SHP77 treated with DMSO at 0.1 percent for 48 hours (cell line): ENCODE data around the gene CCDC88C.
"Not testable (repeated sequence)": the region's sequence is repeated elsewhere in the genome, so short reads cannot be mapped to it uniquely, and the experiment has no call there.

ENCODE experiments used
- DNase-seq: peaks from one replicate; lab custom pipeline; 2025; lab: John Stamatoyannopoulos, UW

Gene CCDC88C, protein sequence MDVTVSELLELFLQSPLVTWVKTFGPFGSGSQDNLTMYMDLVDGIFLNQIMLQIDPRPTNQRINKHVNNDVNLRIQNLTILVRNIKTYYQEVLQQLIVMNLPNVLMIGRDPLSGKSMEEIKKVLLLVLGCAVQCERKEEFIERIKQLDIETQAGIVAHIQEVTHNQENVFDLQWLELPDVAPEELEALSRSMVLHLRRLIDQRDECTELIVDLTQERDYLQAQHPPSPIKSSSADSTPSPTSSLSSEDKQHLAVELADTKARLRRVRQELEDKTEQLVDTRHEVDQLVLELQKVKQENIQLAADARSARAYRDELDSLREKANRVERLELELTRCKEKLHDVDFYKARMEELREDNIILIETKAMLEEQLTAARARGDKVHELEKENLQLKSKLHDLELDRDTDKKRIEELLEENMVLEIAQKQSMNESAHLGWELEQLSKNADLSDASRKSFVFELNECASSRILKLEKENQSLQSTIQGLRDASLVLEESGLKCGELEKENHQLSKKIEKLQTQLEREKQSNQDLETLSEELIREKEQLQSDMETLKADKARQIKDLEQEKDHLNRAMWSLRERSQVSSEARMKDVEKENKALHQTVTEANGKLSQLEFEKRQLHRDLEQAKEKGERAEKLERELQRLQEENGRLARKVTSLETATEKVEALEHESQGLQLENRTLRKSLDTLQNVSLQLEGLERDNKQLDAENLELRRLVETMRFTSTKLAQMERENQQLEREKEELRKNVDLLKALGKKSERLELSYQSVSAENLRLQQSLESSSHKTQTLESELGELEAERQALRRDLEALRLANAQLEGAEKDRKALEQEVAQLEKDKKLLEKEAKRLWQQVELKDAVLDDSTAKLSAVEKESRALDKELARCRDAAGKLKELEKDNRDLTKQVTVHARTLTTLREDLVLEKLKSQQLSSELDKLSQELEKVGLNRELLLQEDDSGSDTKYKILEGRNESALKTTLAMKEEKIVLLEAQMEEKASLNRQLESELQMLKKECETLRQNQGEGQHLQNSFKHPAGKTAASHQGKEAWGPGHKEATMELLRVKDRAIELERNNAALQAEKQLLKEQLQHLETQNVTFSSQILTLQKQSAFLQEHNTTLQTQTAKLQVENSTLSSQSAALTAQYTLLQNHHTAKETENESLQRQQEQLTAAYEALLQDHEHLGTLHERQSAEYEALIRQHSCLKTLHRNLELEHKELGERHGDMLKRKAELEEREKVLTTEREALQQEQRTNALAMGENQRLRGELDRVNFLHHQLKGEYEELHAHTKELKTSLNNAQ (N-terminal part only)

DNA sequence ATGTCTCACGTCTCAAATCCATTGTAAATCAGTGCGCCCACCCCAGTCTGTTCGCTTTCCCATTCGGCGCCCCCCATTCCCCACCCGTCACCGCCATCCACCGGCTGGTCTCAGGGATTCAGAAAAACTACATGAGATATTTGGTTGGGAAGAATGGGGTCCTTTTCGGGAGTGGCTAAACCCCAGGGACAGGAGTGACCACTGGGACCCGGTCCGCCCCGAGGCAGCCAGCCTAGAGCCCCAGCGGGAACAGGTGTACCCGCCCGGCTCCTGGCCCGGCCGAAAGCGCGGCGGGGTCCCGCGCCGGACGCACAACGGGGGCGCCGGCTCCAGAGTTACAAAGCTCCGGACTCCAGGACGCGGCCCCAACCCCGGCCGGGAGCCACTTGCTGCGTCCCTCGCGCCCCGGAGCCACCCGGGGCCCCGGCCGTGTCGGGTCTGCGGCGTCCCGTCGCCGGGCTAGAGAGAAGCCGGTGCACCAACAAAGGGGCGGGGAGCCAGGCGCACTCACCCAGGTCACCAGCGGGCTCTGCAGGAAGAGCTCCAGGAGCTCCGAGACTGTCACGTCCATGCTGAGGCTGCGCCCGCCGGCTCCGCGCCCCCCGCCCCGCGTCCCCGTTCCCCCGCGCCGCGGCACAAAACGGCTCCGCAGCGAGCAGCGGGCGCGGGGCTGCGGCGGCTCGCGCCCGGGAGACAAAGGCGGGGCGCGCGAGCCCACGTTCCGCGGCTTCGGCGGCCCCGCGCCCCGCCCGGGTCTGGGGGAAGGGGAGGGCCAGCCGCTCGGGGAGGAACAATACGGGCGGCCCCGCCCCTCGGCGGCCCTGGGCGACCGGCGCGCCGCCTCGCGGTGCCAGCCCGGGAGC, at the start of gene CCDC88C:
Gene CCDC88C (minus strand): TSS at position 701 of the 863 bp plus-strand sequence. CDS start 130 bp downstream, at position 571.
- DNase-seq: no peak

DNA sequence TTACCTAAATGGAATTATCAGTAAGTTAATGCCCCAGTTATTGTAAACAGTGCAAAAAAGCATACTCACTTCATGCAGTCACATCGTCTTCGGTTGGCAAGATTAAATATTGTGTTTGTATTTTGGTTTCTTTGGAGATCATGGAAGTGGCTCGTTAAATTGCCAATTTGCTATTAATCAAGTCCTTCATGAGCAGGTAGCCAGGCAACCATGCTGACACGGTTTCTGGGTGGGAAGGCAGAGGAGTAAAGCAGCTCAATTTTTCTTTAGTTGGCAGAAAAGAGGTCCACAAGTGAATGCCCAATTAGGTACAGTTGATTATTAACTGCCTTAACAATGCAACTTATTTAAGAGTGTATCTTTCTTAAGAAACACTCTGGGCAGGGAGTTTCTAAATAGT, 48.6 kb upstream of the CCDC88C start:
- no peak for DNase-seq

- no peak for DNase-seq
These were observed 47.1 kb upstream of the CCDC88C start for GRCh38 chr14:91464615-91465205.

GRCh38 chr14:91458612-91459011, 41.0 kb upstream of the CCDC88C start:
- no peak for DNase-seq

GRCh38 chr14:91456283-91456682, 38.7 kb upstream of the CCDC88C start:
- no peak for DNase-seq

GRCh38 chr14:91454580-91454979, 37.0 kb upstream of the CCDC88C start:
- DNase-seq: no peak

DNA sequence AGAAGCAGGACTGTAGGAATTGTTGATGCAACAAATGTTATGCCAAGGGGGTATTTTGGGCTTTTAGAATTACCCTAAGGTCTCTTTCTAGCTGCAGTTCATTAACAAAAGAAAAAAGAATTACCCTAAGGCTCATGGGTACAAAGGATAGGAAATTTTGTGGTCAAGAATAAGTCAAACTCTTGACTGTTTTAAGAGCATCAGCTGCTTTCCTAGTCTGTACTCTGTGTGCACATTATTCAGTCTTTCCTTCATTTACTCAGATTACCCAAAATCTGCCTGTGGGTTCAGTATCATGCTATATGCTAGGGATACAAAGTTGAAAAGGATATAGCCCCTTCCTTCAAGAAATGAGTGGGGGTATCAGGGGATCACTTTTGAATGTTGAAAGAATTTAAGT, 36.5 kb upstream of the CCDC88C start:
- no peak for DNase-seq

GRCh38 chr14:91453744-91454143, 36.1 kb upstream of the CCDC88C start:
- no peak for DNase-seq

GRCh38 chr14:91444335-91445020, 26.9 kb upstream of the CCDC88C start:
- no peak for DNase-seq

DNA sequence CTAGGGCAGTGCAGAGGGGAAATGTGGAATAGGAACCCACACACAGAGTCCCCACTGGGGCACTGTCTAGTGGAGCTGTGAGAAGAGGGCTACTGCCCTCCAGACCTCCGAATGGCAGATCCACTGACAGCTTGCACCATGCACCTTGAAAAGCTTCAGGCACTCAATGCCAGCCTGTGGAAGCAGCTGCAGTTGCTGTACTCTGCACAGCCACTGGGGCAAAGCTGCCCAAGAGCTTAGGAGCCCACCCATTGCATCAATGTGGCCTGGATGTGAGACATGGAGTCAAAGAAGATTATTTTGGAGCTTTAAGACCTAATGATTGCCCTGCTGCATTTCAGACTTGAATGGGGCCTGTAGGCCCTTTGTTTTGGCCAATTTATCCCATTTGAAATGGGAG, 21.7 kb upstream of the CCDC88C start:
- no peak for DNase-seq

DNA sequence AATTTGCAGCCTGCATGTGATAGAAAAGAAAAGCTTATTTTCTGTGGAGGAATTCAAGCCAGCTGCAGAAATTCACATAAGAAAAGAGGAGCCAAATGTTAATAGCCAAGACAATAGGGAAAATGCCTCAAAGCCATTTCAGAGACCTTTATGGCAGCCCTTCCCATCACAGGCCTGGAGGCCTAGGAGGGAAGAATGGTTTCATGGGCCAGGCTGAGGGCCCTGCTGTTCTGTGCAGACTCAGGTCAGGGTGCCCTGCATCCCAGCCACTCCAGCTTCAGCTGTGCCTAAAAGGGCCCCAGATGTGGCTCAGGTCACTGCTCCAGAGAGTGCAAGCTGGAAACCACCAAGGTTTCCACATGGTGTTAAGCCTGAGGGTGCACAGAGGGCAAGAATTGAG, 21.2 kb upstream of the CCDC88C start:
- no peak for DNase-seq

- DNase-seq: not testable (repeated sequence)
These were observed 18.6 kb upstream of the CCDC88C start for GRCh38 chr14:91436266-91436665.

DNA sequence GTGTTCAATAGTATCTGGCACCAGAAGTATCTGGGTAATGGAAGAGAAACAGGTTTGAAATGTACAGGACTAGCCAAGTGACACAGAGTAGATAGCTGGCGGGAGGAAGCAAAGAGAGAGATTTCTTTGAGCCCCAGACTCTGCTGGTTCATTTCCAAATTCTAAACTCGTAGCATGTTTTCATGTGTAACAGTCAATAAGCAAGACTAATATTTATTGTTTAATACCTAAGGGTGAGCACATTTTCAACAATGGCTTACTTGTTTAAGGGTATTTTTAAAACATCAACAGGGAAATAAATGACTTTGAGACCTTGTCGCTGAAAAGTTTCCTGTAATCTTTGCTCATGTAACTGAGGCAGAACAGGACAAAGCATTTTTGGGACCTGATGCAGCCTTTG, 11.8 kb upstream of the CCDC88C start:
- no peak for DNase-seq

GRCh38 chr14:91428931-91429330, 11.3 kb upstream of the CCDC88C start:
- DNase-seq: not testable (repeated sequence)

DNA sequence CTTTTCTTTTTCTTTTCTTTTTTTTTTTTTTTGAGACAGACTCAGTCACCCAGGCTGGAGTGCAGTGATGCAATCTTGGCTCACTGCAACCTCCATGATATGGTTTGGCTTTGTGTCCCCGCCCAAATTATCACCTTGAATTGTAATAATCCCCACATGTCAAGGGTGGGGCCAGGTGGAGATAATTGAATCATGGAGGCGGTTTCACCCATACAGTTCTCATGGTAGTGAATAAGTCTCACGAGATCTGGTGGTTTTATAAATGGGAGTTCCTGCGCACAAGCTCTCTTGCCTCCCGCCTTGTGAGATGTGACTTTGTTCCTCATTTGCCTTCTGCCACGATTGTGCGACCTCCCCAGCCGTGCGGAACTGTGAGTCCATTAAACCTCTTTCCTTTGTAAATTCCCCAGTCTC, 7.9 kb upstream of the CCDC88C start:
- DNase-seq: not testable (repeated sequence)

DNA sequence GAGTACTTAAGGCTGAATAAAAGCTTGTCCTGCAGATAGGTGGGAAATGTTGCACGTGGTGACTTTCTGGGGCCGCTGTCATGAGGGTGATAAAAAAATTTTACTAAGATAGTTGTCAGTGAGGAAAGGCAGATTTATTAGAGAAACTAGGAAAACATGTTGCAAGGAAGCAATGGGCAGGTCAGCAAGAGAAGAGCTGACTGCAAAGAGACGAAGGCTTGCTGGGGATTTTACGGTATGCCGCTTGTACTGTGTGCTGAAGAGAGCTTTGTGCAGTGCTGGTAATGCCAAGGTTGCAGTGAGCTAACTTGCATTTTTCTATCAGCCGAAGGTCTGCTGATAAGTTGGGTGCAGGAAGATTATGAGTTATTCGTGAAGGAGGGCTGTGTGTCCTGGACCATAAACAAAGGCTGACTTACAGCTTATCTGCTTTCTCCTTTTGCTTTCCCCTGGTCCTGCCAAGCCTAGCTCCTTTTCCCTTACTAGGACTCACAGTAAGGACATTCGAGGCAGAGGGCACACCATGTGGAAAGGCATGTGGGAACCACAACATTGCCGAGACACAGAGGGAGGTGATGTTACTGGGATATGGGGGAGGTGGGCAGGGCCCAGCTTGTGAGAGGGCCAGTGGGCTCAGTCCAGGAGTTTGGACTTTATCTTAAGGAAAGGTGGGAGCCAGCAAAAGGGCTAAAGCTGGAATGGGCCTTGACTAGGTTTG, 7.4 kb upstream of the CCDC88C start:
- DNase-seq: no peak

DNA sequence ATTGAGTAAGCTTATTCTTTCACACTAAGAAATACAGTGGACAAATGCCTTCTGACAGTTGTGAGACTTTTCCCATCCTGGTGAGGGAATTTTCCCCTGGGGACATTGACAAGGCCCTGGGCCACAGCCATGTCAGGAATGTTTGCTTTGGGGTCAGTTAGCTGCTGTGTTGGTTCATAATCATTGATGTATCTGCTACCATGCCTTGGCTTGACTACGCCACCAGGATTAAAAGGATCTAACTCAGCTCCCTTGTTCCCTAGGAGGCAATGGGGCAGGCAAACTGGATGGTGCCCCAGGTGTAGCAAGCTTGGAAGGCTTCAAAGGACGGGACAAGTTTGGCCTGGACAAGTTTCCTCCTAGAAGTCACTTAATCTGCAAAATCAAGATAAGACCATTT, 3.1 kb upstream of the CCDC88C start:
- no peak for DNase-seq

DNA sequence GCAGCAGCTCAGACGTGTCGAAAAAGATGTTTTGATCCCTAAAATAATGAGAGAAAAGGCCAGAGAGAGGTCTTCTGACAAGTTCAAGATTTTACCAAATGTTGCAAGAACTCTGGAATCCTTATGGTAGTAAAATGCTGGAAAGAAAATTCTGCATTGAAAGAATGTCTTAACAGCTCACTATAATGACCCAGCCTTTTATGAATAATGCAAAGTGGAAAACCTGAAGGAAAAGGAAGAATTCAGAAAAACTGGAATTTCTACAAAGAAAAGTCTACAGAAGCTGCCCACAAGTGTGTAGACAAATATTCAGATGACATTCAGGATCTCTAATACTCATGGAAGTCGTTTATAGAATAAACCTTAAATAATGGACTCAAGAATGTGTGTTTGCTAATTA, 1.8 kb upstream of the CCDC88C start:
- no peak for DNase-seq

DNA sequence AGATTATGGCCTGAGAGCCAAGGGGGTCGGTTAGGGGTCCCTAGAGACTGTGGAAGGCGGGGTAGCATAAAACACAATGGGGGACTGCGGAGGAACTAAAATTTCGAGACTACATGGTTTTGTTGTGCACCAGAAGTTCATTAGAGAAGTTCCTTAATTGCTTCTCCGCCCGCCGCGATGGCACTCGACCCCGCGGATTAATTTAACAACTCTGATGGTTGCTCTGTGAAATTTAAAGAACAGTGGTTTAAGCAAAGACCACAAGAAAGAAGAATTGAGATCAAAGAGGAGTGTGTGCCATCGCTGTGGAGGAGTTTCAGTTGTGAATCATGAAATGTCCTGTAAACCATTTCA, 1.4 kb upstream of the CCDC88C start:
- DNase-seq: no peak
